Lower leg skin (tissue), 4 donors: ENCODE results near the gene ASTN1. TPM values are rescaled to one million over a fixed set of nuclear protein-coding genes. Genes with fewer than 3 reads are reported as not detected.

Experiments
- DNase-seq, 2 donors: peaks; one replicate each; pipeline ENCODE4 v3.0.0-alpha.2; 2019; ENCODE audit warnings: low spot score in 2 of 2
- H3K4me3 ChIP-seq: fragments of 200-600 bp; sonication (generic); 2 replicates; pipeline ENCODE4 v1.5.1; 2017; ENCODE audit warnings: mild to moderate bottlenecking, low read depth; ENCODE audit not compliant: poor library complexity, severe bottlenecking
- CTCF ChIP-seq, 3 donors: fragments of 450-650 bp; IDR thresholded peaks; one replicate each; pipeline ENCODE4 v1.5.1; 2016; ENCODE audit warnings: antibody characterized with exemption in 3 of 3, mild to moderate bottlenecking in 3 of 3, moderate library complexity in 2 of 3
- POLR2A ChIP-seq, 2 donors: fragments of 450-650 bp; IDR thresholded peaks; one replicate each; pipeline ENCODE4 v1.6.1; 2016 to 2017; ENCODE audit warnings: antibody characterized with exemption in 2 of 2, mild to moderate bottlenecking in 1 of 2, moderate library complexity in 1 of 2
- WGBS, 2 donors: methylation state at CpG; one replicate each; pipeline ENCODE4 v1.1.5; 2018; 5-methylcytosine and 5-hydroxymethylcytosine counted together
- intact Hi-C: fragments of 100-400 bp; cut with DNase I; formaldehyde crosslinking; loops from one replicate; pipeline ENCODE4 v1.15.0; 2023; ENCODE audit warnings: low total_unique reads
- total RNA-seq, 4 donors: library from RNA; depleted of rRNA; stranded (reverse); fragments of >200 nt; gene quantifications; one replicate each; pipeline ENCODE4 v1.1.0, GENCODE V29; 2016

The ASTN1 gene
- total RNA-seq, 4 donors from 2014 or later: 0.10 to 0.26 TPM; not detected in 2

- intact Hi-C loops: no loop called here
- 75 to 82% methylated on average over 4 of the region's 4 CpGs for WGBS, 2 donors
- no peak for TF ChIP-seq POLR2A (IDR thresholded peaks at IDR 0.05)
- no peak for TF ChIP-seq CTCF (IDR thresholded peaks at IDR 0.05)
- DNase-seq: no peak
- no peak overlapping the region for H3K4me3 ChIP-seq
Measured at GRCh38 chr1:177128665-177129281, 35.7 kb downstream of the ASTN1 start.

- TF ChIP-seq POLR2A (IDR thresholded peaks at IDR 0.05) (no peak), CTCF (IDR thresholded peaks at IDR 0.05) (no peak)
- no peak overlapping the region for H3K4me3 ChIP-seq
- DNase-seq: no peak
- 53 to 59% methylated on average over 3 of the region's 3 CpGs for WGBS, 2 donors
- intact Hi-C loops: no loop called here
Measured at GRCh38 chr1:177126267-177126666, 38.2 kb downstream of the ASTN1 start.

- no peak for DNase-seq
- H3K4me3 ChIP-seq: no peak overlapping the region
- WGBS, 2 donors: 79% methylated on average over 4 of the region's 4 CpGs
- TF ChIP-seq CTCF (IDR thresholded peaks at IDR 0.05) (no peak), POLR2A (IDR thresholded peaks at IDR 0.05) (no peak)
- intact Hi-C loops: no loop called here
Measured at GRCh38 chr1:177124577-177125278, 39.8 kb downstream of the ASTN1 start.

- 88 to 95% methylated on average over 12 of the region's 12 CpGs for WGBS, 2 donors
- DNase-seq: no peak
- TF ChIP-seq CTCF (IDR thresholded peaks at IDR 0.05) (no peak), POLR2A (IDR thresholded peaks at IDR 0.05) (no peak)
- no peak overlapping the region for H3K4me3 ChIP-seq
- intact Hi-C loops: no loop called here
Measured at GRCh38 chr1:177122461-177123251, 41.9 kb downstream of the ASTN1 start.

GRCh38 chr1:177119311-177119710 lies 45.2 kb downstream of the ASTN1 start:
- no peak for TF ChIP-seq CTCF (IDR thresholded peaks at IDR 0.05)
- TF ChIP-seq POLR2A (IDR thresholded peaks at IDR 0.05): no peak
- 60 to 73% methylated on average over 4 of the region's 4 CpGs for WGBS, 2 donors
- H3K4me3 ChIP-seq: no peak overlapping the region
- intact Hi-C loops: no loop called here
- DNase-seq: no peak
